ENCODE measurements around the gene RBM39. TPM values are rescaled to one million over a fixed set of nuclear protein-coding genes. Genes with fewer than 3 reads are reported as not detected.

RBM39 gene
- total and polyA plus RNA-seq, 2 of the 13 experiments (the other 11 are each of a cell fraction or from before 2014, with no cell fraction given) = 788 to 920 TPM

DNA sequence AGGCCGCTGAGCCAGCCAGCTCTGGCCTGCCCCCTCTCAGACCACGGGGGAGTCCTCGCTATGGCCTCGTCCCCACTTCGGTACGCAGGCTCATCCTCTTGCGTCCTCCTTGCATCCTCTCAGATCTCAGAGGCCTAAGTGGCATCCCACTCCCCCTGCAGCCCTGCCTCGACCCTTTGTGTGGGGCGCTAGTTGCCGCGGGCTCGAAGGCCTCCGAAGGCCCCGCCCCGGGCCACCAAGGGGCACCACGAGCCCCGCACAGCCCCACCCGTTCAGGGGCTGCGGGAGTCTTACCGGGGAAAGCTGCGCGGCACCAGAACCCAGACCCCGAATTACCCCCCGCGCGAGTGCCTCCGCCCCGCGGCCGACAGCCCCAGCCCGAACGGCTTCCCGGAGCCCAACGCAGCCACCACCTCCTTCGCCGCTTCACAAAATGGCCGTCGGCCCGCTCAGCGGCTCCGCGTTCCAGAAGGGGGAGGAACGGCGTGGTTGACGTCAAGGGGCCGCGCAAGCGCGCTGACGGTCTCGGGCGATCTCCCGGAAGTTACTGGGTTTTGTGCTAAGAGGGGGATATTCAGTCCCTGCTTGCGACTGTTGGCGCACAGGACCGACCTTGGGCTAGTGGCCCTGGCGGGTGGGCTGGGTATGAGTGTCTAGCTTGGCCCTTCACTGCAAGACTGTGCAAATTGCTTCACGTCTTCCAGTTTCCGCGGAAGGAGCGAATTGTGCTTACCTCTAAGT is 77.4 kb downstream of the RBM39 start, which contains the start of the genes CPNE1 and RBM12 (continued):
- TF ChIP-seq ZNF737 (CRISPR knock-in tag; IDR thresholded peaks at IDR 0.05; ENCODE audit: borderline replicate concordance) (peak; percentile 23), ZNF136 (CRISPR knock-in tag; IDR thresholded peaks at IDR 0.05; ENCODE audit: low read depth) (peak; percentile 76; the same call in 1 of the 2 replicates), ZNF761 (CRISPR knock-in tag; conservative IDR thresholded peaks at IDR 0.05) (peak; percentile 98), ZNF446 (CRISPR knock-in tag; IDR thresholded peaks at IDR 0.05) (peak; percentile 48), ATRX (CRISPR knock-in tag; IDR thresholded peaks at IDR 0.05; ENCODE audit: borderline replicate concordance) (no peak), TCF12 (IDR thresholded peaks at IDR 0.05) (no peak), TCF12 (CRISPR knock-in tag; IDR thresholded peaks at IDR 0.05) (peak; percentile 22; the same call in 1 of the 2 replicates), KDM3A (CRISPR knock-in tag; IDR thresholded peaks at IDR 0.05; ENCODE audit: low read depth) (peak; percentile 88), ZNF720 (CRISPR knock-in tag; IDR thresholded peaks at IDR 0.05) (no peak; the same call in 1 of the 2 replicates), NR2F6 (IDR thresholded peaks at IDR 0.05) (no peak), NR2F6 (CRISPR knock-in tag; IDR thresholded peaks at IDR 0.05) (peak; percentile 75; the same call in 1 of the 2 replicates), U2AF1 (optimal IDR thresholded peaks at IDR 0.05; ENCODE audit: low read depth, low read length) (peak; percentile 70), ZSCAN29 (CRISPR knock-in tag; conservative IDR thresholded peaks at IDR 0.05) (peak; percentile 98), ZNF790 (CRISPR knock-in tag; IDR thresholded peaks at IDR 0.05; ENCODE audit: borderline replicate concordance) (peak; percentile 85; the same call in 1 of the 2 replicates), SAP130 (CRISPR knock-in tag; IDR thresholded peaks at IDR 0.05; ENCODE audit: low read depth) (peak; percentile 99), SMARCC2 (IDR thresholded peaks at IDR 0.05) (no peak), SP140L (CRISPR knock-in tag; IDR thresholded peaks at IDR 0.05; ENCODE audit: borderline replicate concordance) (peak; percentile 93; the same call in 1 of the 2 replicates), ZBTB20 (CRISPR knock-in tag; IDR thresholded peaks at IDR 0.05; ENCODE audit: borderline replicate concordance, low read depth) (peak; percentile 97), MED1 (CRISPR knock-in tag; IDR thresholded peaks at IDR 0.05) (peak; percentile 89), ELF3 (CRISPR knock-in tag; IDR thresholded peaks at IDR 0.05) (peak; percentile 99), ZFP36L1 (CRISPR knock-in tag; IDR thresholded peaks at IDR 0.05) (peak; percentile 99), SOX5 (CRISPR knock-in tag; IDR thresholded peaks at IDR 0.05; ENCODE audit: borderline replicate concordance) (peak; percentile 37; the same call in 1 of the 2 replicates), POLR2G (IDR thresholded peaks at IDR 0.05; ENCODE audit: low read depth, low read length) (peak; percentile 99), SP2 (CRISPR knock-in tag; IDR thresholded peaks at IDR 0.05) (peak; percentile 71), ZBTB7B (CRISPR knock-in tag; IDR thresholded peaks at IDR 0.05) (peak; percentile 25; the same call in 1 of the 2 replicates), NR1H2 (CRISPR knock-in tag; IDR thresholded peaks at IDR 0.05; ENCODE audit: borderline replicate concordance, low read depth) (0 out of 2 replicates have a peak, but pooled peaks have one; percentile 79)
- TF ChIP-seq, protein P1, sequence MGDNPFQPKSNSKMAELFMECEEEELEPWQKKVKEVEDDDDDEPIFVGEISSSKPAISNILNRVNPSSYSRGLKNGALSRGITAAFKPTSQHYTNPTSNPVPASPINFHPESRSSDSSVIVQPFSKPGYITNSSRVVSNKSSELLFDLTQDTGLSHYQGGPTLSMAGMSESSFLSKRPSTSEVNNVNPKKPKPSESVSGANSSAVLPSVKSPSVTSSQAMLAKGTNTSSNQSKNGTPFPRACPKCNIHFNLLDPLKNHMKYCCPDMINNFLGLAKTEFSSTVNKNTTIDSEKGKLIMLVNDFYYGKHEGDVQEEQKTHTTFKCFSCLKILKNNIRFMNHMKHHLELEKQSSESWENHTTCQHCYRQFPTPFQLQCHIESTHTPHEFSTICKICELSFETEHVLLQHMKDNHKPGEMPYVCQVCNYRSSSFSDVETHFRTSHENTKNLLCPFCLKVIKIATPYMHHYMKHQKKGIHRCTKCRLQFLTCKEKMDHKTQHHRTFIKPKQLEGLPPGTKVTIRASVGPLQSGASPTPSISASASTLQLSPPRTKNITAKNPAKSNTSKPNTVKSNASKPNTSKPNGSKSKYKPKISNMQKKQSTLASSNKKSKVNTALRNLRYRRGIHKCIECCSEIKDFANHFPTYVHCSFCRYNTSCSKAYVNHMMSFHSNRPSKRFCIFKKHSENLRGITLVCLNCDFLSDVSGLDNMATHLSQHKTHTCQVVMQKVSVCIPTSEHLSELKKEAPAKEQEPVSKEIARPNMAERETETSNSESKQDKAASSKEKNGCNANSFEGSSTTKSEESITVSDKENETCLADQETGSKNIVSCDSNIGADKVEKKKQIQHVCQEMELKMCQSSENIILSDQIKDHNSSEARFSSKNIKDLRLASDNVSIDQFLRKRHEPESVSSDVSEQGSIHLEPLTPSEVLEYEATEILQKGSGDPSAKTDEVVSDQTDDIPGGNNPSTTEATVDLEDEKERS (CRISPR knock-in tag; IDR thresholded peaks at IDR 0.05) = peak; percentile 99
- TF ChIP-seq, protein P2, sequence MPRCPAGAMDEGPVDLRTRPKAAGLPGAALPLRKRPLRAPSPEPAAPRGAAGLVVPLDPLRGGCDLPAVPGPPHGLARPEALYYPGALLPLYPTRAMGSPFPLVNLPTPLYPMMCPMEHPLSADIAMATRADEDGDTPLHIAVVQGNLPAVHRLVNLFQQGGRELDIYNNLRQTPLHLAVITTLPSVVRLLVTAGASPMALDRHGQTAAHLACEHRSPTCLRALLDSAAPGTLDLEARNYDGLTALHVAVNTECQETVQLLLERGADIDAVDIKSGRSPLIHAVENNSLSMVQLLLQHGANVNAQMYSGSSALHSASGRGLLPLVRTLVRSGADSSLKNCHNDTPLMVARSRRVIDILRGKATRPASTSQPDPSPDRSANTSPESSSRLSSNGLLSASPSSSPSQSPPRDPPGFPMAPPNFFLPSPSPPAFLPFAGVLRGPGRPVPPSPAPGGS (CRISPR knock-in tag; IDR thresholded peaks at IDR 0.05) = peak; percentile 99
